ENCODE data around the gene MEX3C.
A peak's percentile ranks its signal among the peaks of the same experiment; 100 is the strongest.

The MEX3C gene

DNA sequence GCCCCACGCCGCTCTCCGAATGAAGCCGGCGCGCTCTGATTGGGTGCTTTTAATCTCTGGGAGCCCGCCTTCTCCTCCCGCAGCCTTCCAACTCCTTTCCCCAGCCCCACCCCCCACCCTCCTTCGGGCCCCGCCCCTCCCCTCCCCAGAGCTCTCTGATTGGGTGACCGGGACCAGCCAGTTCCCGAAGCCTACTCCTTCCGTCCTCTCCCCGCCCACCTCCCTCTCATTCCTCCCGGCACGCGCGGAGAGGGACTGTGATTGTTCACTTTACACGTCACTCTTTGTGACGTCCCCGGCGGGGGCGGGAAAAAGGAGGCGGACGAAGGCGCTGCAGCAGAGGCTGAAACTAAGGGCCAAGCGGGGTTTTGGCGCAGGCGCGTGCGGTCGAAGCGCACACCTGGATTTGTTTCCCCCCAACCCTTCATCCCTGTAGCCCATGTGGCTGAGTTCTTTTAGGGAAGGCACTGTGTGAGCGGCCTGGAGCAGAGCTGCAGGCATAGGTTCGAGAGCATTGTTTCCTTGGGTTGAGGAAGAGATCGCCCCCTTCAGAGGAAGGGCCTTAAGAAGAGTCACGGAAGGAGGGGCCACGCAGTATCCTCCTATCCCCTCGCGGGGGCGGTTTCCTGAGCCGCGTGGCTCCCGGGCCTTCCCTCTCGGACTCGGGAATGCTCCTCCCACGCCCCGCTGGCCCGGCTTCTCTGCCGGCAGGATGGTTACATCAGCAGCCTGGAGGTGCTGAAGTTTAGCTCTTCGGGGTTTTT, at the start of gene MEX3C:
Gene MEX3C (minus strand): TSS at position 21 of the 764 bp plus-strand sequence. CDS start 361 bp downstream, outside the sequence.
- TF ChIP-seq, protein P1, sequence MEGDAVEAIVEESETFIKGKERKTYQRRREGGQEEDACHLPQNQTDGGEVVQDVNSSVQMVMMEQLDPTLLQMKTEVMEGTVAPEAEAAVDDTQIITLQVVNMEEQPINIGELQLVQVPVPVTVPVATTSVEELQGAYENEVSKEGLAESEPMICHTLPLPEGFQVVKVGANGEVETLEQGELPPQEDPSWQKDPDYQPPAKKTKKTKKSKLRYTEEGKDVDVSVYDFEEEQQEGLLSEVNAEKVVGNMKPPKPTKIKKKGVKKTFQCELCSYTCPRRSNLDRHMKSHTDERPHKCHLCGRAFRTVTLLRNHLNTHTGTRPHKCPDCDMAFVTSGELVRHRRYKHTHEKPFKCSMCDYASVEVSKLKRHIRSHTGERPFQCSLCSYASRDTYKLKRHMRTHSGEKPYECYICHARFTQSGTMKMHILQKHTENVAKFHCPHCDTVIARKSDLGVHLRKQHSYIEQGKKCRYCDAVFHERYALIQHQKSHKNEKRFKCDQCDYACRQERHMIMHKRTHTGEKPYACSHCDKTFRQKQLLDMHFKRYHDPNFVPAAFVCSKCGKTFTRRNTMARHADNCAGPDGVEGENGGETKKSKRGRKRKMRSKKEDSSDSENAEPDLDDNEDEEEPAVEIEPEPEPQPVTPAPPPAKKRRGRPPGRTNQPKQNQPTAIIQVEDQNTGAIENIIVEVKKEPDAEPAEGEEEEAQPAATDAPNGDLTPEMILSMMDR (IDR thresholded peaks at IDR 0.05; ENCODE audit: low read depth, low read length), result peak; percentile 28
- DNase-seq (ENCODE audit: extremely low read depth, low read depth), result peak; percentile 98

DNA sequence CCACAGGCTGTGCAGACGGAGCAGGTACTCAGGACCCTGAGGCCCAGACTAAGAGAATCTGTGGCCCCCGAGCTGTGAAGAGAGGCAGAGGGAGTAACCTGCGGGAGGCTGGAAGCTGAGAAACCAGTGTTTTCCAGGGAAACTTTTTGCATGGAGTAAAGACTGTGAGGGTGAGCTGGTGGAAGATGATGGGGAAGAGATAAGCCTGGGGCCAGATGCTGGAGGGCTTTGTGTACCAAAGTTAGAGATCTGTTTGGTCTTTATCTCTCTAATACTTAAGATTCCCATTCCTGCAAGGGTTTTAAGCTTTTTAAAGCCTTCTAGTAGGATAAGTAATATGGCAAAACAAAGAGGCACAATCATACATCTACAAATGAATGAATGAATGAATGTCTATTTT, 43.7 kb upstream of the MEX3C start:
- no peak for DNase-seq (ENCODE audit: extremely low read depth, low read depth)
- TF ChIP-seq, protein P1 (IDR thresholded peaks at IDR 0.05; ENCODE audit: low read depth, low read length), result no peak

- DNase-seq (ENCODE audit: extremely low read depth, low read depth), result no peak
These were observed 38.7 kb upstream of the MEX3C start for GRCh38 chr18:51236225-51236624.

DNA sequence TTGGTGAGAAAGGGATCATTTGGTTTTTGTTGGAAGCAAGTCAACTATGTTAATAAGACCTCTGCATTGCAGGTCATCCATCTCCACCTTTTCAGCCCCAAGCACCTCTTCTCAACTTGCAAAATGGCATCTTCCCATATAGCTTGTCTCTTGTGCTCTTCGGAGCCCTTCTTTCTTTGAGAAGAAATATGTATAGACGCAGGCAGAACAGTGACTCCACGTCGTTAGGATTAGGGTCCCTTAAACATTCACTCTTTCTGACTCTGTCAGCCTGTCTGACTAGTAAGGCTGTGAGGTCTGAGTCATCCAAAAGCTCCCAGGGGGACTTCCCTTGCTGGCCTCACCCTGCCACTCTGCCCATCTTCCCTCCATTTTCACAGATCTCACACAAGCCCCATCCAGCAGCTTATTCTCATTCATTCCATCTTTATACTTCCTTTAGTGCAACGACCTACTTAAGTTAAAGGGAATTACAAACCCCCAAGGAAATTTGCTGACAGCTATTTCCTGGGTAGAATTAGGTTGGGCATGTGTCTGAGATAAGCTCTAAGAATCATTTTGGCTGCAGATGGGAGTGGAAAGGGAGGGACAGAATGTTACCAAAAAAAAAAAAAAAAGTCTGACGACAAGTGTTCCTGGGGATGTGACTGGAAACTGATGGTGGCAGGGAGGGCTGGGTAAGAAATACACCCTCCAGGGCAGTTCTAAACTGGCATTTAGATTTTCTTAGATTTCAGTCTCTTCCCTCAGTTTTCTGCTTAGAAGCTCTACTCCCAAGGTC, 37.7 kb upstream of the MEX3C start:
- DNase-seq (ENCODE audit: extremely low read depth, low read depth), result no peak
- TF ChIP-seq, protein P1 (IDR thresholded peaks at IDR 0.05; ENCODE audit: low read depth, low read length), result no peak

More at GRCh38 chr18:51236225-51236624, 38.7 kb upstream of the MEX3C start:
- TF ChIP-seq, protein P1 (IDR thresholded peaks at IDR 0.05; ENCODE audit: low read depth, low read length), result no peak

DNA sequence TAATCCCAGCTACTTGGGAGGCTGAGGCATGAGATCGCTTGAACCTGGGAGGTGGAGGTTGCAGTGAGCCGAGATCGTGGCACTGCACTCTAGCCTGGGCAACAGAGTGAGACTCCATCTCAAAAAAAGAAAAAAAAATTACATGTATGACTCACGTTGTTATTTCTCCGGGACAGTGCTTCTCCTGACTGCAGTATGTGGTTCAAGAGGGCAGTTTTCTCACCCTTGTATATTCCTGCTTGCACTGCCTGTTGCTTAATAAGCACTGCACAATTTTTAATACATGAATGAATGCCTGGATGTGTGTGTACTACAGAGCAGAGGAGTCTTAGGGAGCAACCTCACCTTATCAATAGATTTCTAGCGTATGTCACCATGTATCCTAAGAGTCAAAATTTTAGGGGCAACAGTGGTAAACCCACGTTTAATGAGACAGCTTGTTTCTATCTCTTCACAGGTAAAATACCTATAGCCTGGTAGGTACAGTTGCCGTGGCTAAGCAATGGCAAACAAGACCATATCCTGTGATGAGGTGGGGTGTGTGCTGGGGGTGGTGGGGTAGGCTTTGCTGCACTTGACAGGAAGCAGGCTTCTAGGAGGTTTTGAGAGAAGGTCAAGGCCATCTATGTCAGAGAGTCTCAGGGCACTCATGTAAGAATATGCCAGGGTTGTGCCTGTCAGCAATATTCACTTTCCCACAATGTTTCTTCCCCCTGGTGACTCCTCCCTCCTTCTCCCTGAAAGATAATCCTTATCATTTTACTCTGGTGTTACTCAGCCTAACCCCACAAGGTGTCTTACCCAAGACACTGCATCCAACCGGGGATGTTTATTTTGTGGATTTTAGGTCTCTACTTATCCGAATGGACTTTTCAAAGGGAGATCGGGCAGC, 36.9 kb upstream of the MEX3C start:
- DNase-seq (ENCODE audit: extremely low read depth, low read depth), result no peak
- TF ChIP-seq, protein P1 (IDR thresholded peaks at IDR 0.05; ENCODE audit: low read depth, low read length), result no peak

GRCh38 chr18:51229328-51229727, 31.8 kb upstream of the MEX3C start:
- TF ChIP-seq, protein P1 (IDR thresholded peaks at IDR 0.05; ENCODE audit: low read depth, low read length), result no peak
- no peak for DNase-seq (ENCODE audit: extremely low read depth, low read depth)

Data from AG09319 (cell line).